Left lung (tissue), 10 donors: Measurements from ENCODE around the gene TRAF4. TPM values are rescaled to one million over a fixed set of nuclear protein-coding genes. Genes with fewer than 3 reads are reported as not detected.

Experiments used
- ATAC-seq: fragments of 200-7000 bp; cut with Tn5 transposase; one replicate; pipeline ENCODE4 v1.9.1; 2020; ENCODE audit warnings: moderate library complexity
- DNase-seq, 4 donors: peaks; one replicate each; pipeline ENCODE4 v3.0.0-alpha.2; 2013 to 2020
- H3K27ac ChIP-seq, 2 donors: fragments of 200-600 bp; sonication (generic) in 1 of 2; one replicate each; pipeline versions ENCODE4 v1.5.0 to v1.8.0; 2020 to 2021
- H3K27me3 ChIP-seq, 2 donors: fragments of 200-600 bp; sonication (generic) in 1 of 2; one replicate each; pipeline versions ENCODE4 v1.5.0 to v1.8.0; 2020 to 2021
- H3K36me3 ChIP-seq, 2 donors: fragments of 200-600 bp; sonication (generic) in 1 of 2; one replicate each; pipeline versions ENCODE4 v1.5.0 to v1.8.0; 2020 to 2021
- H3K4me1 ChIP-seq, 2 donors: fragments of 200-600 bp; one replicate each; pipeline ENCODE4 v1.8.0; 2021
- H3K4me3 ChIP-seq, 2 donors: fragments of 200-600 bp; sonication (generic) in 1 of 2; one replicate each; pipeline versions ENCODE4 v1.5.0 to v1.8.0; 2020 to 2021; ENCODE audit warnings: mild to moderate bottlenecking in 1 of 2
- H3K9me3 ChIP-seq, 2 donors: fragments of 200-600 bp; sonication (generic) in 1 of 2; one replicate each; pipeline versions ENCODE4 v1.5.0 to v1.8.0; 2020 to 2021
- CTCF ChIP-seq, 2 donors: fragments of 200-600 bp; sonication (generic) in 1 of 2; IDR thresholded peaks; one replicate each; pipeline versions ENCODE4 v1.5.0 to v1.8.0; 2021; ENCODE audit warnings: antibody characterized with exemption in 2 of 2
- intact Hi-C, 2 donors: fragments of 100-400 bp; cut with DNase I; formaldehyde crosslinking; loops; one replicate each; pipeline versions ENCODE4 v1.11.2 to v1.14.2; 2022
- polyA plus RNA-seq, 6 donors: library from polyadenylated mRNA; unstranded; fragments of 120-200 nt; gene quantifications; one replicate each; pipeline ENCODE4 v1.2.1, GENCODE V29; 2013; ENCODE audit not compliant: insufficient read length in 6 of 6
- total RNA-seq, 2 donors: library from RNA; stranded (reverse); fragmentation: NEBNext Ultra II Directional; extraction: Animal tissue kit (Norgen Biotek cat#: 25700); gene quantifications; one replicate each; pipeline ENCODE4 v1.2.1, GENCODE V29; 2021
- donor health status: DM: no; HTN: yes; CAD: no.
- donor health status: DM: no; HTN: no; CAD: no.

The TRAF4 gene
- total and polyA plus RNA-seq, 8 donors = 66.1 to 136 (median 99.1) TPM

- Histone ChIP-seq H3K27ac (no peak overlapping the region), H3K9me3 (no peaks in the 10 kb centered on the region), H3K36me3 (peaks cover 0 to 63% of the 10 kb centered on the region in 2 donors), H3K4me3 (no peak overlapping the region), H3K4me1 (no peaks in the 10 kb centered on the region), H3K27me3 (no peaks in the 10 kb centered on the region)
- no peak for TF ChIP-seq CTCF (IDR thresholded peaks at IDR 0.05)
- no peak for ATAC-seq
- intact Hi-C loops = no loop called here
- no peak for DNase-seq
These were observed 39.5 kb upstream of the TRAF4 start for GRCh38 chr17:28704219-28704858.

DNA sequence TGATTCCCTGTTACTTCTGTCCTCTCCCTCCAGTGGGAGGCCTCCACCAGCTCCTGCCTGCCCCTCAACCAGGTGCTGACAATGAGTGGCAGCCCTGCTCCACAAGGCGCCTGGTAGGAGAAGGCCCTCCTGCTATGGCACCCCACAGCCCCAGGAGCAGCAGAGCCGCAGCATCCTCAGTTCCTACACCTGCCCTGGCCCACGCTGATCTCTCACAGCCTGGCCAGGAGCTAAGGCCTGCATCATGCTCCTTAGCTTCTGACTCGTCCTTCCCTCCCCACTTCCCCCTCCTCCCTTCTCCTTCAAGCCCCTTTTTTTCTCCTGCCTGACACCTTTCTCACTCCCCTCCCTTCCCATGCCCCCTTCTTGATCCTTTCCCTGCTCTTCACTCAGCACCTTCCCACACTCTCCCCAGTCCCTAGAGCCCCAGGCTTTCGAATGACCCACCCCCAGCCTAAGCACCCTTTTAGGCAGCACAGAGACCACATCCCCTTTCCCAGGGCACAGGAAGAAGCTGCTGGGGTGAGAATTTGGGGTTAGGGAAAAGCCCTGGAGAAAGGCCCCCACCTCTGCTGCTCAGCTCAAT, 38.6 kb upstream of the TRAF4 start:
- Histone ChIP-seq H3K27me3 (no peaks in the 10 kb centered on the region), H3K36me3 (peaks cover 0 to 55% of the 10 kb centered on the region in 2 donors), H3K4me3 (no peak overlapping the region), H3K4me1 (no peaks in the 10 kb centered on the region), H3K27ac (no peak overlapping the region), H3K9me3 (no peaks in the 10 kb centered on the region)
- ATAC-seq = no peak
- TF ChIP-seq CTCF (IDR thresholded peaks at IDR 0.05) = no peak
- intact Hi-C loops = no loop called here
- no peak for DNase-seq

- DNase-seq = no peak
- Histone ChIP-seq H3K4me1 (peaks cover 0 to 6% of the 10 kb centered on the region in 2 donors), H3K9me3 (no peaks in the 10 kb centered on the region), H3K27ac (no peak overlapping the region), H3K27me3 (no peaks in the 10 kb centered on the region), H3K36me3 (peaks cover 0 to 48% of the 10 kb centered on the region in 2 donors), H3K4me3 (no peak overlapping the region)
- no peak for TF ChIP-seq CTCF (IDR thresholded peaks at IDR 0.05)
- no peak for ATAC-seq
- intact Hi-C loops = no loop called here
These were observed 38.0 kb upstream of the TRAF4 start for GRCh38 chr17:28705728-28706334.

DNA sequence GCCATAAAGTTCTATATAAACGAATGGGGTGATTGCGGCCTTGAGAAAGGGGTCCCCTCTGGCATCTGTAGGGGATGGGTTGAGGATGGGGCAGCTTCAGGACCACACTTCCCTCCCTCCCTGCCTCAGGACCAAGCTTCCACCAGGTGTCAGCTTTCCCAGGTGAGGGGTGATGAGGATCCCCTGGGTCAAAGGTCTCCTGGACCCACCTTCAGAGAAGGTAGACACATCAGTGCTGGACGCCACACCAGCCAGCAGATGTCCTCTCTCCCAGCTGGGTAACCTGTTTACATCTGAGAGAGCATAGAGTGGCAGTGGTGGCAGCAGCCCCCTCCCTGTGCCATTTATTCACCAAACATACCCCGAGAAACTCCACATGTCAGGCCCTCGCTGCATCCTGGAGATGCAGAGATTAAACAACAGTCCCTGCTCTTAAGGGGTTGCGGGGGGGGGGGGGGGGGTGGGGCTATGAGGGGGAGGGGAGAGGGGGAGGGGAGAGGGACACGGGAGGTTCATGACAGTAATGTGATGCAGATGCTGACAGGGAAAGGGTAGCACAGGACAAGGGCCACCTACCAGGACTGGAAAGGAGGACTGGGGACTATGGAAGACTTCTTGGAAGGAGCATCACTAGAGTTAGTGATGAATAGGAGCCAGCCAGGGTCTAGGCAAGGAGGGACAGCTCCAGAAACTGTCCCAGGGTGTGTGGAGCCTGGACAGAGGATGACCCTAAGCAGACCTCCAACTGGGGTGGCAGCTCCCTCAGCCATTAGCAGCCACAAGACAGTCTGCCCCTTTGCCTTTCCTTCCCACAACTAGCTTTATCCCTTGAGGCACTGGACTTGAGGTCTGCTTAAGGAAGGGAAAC, 37.1 kb upstream of the TRAF4 start:
- intact Hi-C loops = no loop called here
- TF ChIP-seq CTCF (IDR thresholded peaks at IDR 0.05) = no peak
- peaks cover 0 to 40% of the 10 kb centered on the region in 2 donors for H3K36me3 ChIP-seq
- H3K4me3 ChIP-seq = no peak overlapping the region
- peaks cover 2 to 11% of the 10 kb centered on the region in 2 donors for H3K4me1 ChIP-seq
- no peak overlapping the region for H3K27ac ChIP-seq
- H3K9me3 ChIP-seq = no peaks in the 10 kb centered on the region
- H3K27me3 ChIP-seq = no peaks in the 10 kb centered on the region
- no peak for DNase-seq
- no peak for ATAC-seq

GRCh38 chr17:28707339-28707720, 36.5 kb upstream of the TRAF4 start:
- peaks cover 0 to 33% of the 10 kb centered on the region in 2 donors for H3K36me3 ChIP-seq
- H3K9me3 ChIP-seq = no peaks in the 10 kb centered on the region
- intact Hi-C loops = no loop called here
- TF ChIP-seq CTCF (IDR thresholded peaks at IDR 0.05) = no peak
- H3K4me3 ChIP-seq = no peak overlapping the region
- H3K4me1 ChIP-seq = peaks cover 5 to 17% of the 10 kb centered on the region in 2 donors
- DNase-seq (no peak), ATAC-seq (no peak)
- no peaks in the 10 kb centered on the region for H3K27me3 ChIP-seq
- no peak overlapping the region for H3K27ac ChIP-seq
